Heart left ventricle (tissue), 13 donors: ENCODE measurements around the gene OVOL2.

ENCODE experiments used
- POLR2A ChIP-seq, 2 donors: fragments of 450-650 bp; IDR thresholded peaks; one replicate each; pipeline ENCODE4 v1.6.1; 2017; ENCODE audit warnings: antibody characterized with exemption in 2 of 2, mild to moderate bottlenecking in 2 of 2, moderate library complexity in 2 of 2
- TF ChIP-seq, protein P1 (sequence below), 12 donors: fragments of 200-600 bp; sonication (generic) in 4 of 12; IDR thresholded peaks; one replicate each; pipeline versions ENCODE4 v1.5.0 to v1.8.0; 2018 to 2022; ENCODE audit warnings: antibody characterized with exemption in 12 of 12, mild to moderate bottlenecking in 5 of 12
- donor health status: ischemic (EF 13 %, LVEDD 7.1; RV severe dilation, severe dysfunction).
- donor health status: DM: no; HTN: yes; CAD: no.
- donor health status: DM: no; HTN: no; CAD: no.
- donor health status: ischemic (EF 25% LVEDD 6.9; RV normal size, moderate dysfunction).
- donor health status: ischemic (EF 25% LVEDD 5.7; RV mildly dilated, moderate dysfunction).
- donor health status: ischemic (EF 35%, LVEDD 5.7; RV mildly dilated, moderate dysfunction).
- donor health status: nonischemic (EF 11% LVEDD 7.7; RV severe dilation, severe dysfunction).
- donor health status: DM: yes; HTN: yes; CAD: no.
- donor health status: PGD.
- donor health status: ischemic (EF 29% LVEDD 5.4; RV normal size, mild dysfunction).
- donor health status: nonischemic (EF 23%, LVEDD 6.1; RV moderate dilation, normal function).

GRCh38 chr20:18014411-18014810, 43.3 kb downstream of the OVOL2 start:
- TF ChIP-seq, protein P1, sequence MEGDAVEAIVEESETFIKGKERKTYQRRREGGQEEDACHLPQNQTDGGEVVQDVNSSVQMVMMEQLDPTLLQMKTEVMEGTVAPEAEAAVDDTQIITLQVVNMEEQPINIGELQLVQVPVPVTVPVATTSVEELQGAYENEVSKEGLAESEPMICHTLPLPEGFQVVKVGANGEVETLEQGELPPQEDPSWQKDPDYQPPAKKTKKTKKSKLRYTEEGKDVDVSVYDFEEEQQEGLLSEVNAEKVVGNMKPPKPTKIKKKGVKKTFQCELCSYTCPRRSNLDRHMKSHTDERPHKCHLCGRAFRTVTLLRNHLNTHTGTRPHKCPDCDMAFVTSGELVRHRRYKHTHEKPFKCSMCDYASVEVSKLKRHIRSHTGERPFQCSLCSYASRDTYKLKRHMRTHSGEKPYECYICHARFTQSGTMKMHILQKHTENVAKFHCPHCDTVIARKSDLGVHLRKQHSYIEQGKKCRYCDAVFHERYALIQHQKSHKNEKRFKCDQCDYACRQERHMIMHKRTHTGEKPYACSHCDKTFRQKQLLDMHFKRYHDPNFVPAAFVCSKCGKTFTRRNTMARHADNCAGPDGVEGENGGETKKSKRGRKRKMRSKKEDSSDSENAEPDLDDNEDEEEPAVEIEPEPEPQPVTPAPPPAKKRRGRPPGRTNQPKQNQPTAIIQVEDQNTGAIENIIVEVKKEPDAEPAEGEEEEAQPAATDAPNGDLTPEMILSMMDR (IDR thresholded peaks at IDR 0.05), result no peak
- TF ChIP-seq POLR2A (IDR thresholded peaks at IDR 0.05), result no peak
